Measurements from ENCODE around the gene ORC1. TPM values are rescaled to one million over a fixed set of nuclear protein-coding genes. Genes with fewer than 3 reads are reported as not detected.

Gene ORC1
- total RNA-seq, 1 experiment from 2014 or later, result 14.0 TPM

DNA sequence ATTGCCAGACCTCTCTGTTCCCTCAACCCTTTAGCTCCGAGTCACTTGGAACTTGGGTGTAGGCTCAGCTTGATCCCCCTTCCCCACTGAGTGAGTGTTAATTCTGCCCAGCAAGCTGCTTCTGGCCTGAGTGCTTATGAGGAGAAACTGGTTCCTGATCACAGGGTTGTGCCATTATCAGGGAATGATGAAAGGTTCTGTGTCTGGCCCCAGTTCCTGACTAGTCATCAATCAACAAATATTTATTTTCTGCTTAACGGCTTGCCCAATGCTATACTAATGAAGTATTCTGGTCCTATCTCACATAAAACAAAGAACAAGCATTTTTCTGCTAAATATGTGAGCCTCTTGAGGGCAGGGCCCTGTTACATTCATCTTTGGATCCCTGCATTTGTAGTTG lies 59.0 kb downstream of the ORC1 start:
- TF ChIP-seq, protein P1, sequence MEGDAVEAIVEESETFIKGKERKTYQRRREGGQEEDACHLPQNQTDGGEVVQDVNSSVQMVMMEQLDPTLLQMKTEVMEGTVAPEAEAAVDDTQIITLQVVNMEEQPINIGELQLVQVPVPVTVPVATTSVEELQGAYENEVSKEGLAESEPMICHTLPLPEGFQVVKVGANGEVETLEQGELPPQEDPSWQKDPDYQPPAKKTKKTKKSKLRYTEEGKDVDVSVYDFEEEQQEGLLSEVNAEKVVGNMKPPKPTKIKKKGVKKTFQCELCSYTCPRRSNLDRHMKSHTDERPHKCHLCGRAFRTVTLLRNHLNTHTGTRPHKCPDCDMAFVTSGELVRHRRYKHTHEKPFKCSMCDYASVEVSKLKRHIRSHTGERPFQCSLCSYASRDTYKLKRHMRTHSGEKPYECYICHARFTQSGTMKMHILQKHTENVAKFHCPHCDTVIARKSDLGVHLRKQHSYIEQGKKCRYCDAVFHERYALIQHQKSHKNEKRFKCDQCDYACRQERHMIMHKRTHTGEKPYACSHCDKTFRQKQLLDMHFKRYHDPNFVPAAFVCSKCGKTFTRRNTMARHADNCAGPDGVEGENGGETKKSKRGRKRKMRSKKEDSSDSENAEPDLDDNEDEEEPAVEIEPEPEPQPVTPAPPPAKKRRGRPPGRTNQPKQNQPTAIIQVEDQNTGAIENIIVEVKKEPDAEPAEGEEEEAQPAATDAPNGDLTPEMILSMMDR (IDR thresholded peaks at IDR 0.05; ENCODE audit: insufficient read depth in 1 of 2, low read depth in 1 of 2, low read length in 1 of 2, severe bottlenecking in 1 of 2, unreplicated experiment in 1 of 2), result no peak
- ChIA-PET POLR2A (no interaction called here), CTCF (no interaction called here)
- DNase-seq, result no peak
- Histone ChIP-seq H3K4me3 (ENCODE audit: low read depth, low read length) (no peak overlapping the region), H3K4me1 (no peaks in the 10 kb centered on the region), H3K27me3 (replicated peaks; ENCODE audit: control insufficient read depth, insufficient read depth, low read length) (no peaks in the 10 kb centered on the region), H3K36me3 (ENCODE audit: control insufficient read depth, insufficient read depth, low read length) (no peaks in the 10 kb centered on the region), H3K9me3 (no peaks in the 10 kb centered on the region)
- Mint-ChIP-seq H3K27me3 (ENCODE audit: insufficient read depth, unreplicated experiment) (no peaks in the 10 kb centered on the region), H3K27ac (ENCODE audit: unreplicated experiment) (no peak overlapping the region), H3K4me3 (ENCODE audit: unreplicated experiment) (no peak overlapping the region), H3K4me1 (ENCODE audit: low read depth, unreplicated experiment) (no peaks in the 10 kb centered on the region), H3K36me3 (ENCODE audit: insufficient read depth, unreplicated experiment) (peaks cover 19% of the 10 kb centered on the region), H3K9me3 (ENCODE audit: unreplicated experiment) (no peaks in the 10 kb centered on the region)
- intact Hi-C loops (cut with micrococcal nuclease; ENCODE audit: unreplicated experiment), result no loop called here
- no TSS peak for BruUV-seq (replicated peaks)

DNA sequence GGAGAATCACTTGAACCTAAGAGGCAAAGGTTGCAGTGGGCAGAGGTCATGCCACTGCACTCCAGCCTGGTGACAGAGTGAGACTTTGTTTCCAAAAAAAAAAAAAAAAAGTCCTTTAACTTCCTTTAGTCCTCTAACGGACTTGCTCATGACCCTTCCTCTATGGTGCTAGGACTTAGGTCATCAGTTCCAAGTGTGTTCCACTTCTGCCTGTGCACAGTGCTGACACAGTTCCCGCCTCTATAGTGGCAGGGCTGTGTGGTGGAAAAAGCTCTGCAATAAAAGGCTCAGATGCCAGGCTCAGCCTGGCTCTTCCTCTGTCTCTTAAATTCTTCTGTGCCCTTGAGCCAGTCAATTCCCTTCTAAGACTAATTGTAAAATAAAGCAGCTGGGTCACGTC lies 60.2 kb downstream of the ORC1 start:
- BruUV-seq (replicated peaks), result no TSS peak
- intact Hi-C loops (cut with micrococcal nuclease; ENCODE audit: unreplicated experiment), result no loop called here
- Histone ChIP-seq H3K4me1 (no peaks in the 10 kb centered on the region), H3K36me3 (ENCODE audit: control insufficient read depth, insufficient read depth, low read length) (no peaks in the 10 kb centered on the region), H3K27me3 (replicated peaks; ENCODE audit: control insufficient read depth, insufficient read depth, low read length) (no peaks in the 10 kb centered on the region), H3K4me3 (ENCODE audit: low read depth, low read length) (no peak overlapping the region), H3K9me3 (no peaks in the 10 kb centered on the region)
- POLR2A ChIA-PET, result no interaction called here
- no peaks in the 10 kb centered on the region for H3K27me3 Mint-ChIP-seq (ENCODE audit: insufficient read depth, unreplicated experiment)
- no peak for DNase-seq
- CTCF ChIA-PET, result no interaction called here
- no peaks in the 10 kb centered on the region for H3K4me1 Mint-ChIP-seq (ENCODE audit: low read depth, unreplicated experiment)
- no peak overlapping the region for H3K4me3 Mint-ChIP-seq (ENCODE audit: unreplicated experiment)
- TF ChIP-seq, protein P1 (IDR thresholded peaks at IDR 0.05; ENCODE audit: insufficient read depth in 1 of 2, low read depth in 1 of 2, low read length in 1 of 2, severe bottlenecking in 1 of 2, unreplicated experiment in 1 of 2), result no peak
- no peak overlapping the region for H3K27ac Mint-ChIP-seq (ENCODE audit: unreplicated experiment)
- H3K9me3 Mint-ChIP-seq (ENCODE audit: unreplicated experiment), result no peaks in the 10 kb centered on the region
- H3K36me3 Mint-ChIP-seq (ENCODE audit: insufficient read depth, unreplicated experiment), result peaks cover 15% of the 10 kb centered on the region

DNA sequence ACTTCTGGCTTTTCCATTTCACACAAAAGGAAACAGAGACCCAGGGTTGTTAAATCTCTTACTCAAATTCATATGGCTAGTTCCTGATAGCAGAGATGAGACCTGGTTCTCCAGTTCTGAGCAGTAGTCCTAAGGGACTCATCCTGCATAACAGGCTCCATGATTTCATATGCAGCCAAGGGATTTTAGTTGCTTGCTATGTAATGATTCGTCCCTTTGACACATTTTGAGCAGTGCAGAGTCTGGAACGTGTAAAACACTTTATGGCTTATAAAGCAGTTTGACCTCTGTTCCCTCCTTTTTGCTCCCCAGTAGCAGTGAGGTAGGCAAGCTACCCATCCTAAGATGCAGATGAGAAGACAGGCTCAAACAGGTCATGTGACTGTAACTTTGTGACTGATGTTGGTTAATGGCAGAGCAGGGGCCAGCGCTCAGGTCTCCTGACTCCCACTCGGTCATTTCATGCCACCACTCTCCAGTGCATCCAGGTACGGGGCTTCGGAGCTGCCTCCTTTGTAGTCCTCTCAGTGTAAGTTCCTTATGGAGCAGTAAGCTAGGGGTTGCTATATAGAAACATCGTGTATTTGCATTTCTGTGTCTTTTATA lies 62.5 kb downstream of the ORC1 start:
- Mint-ChIP-seq H3K4me3 (ENCODE audit: unreplicated experiment) (no peak overlapping the region), H3K27ac (ENCODE audit: unreplicated experiment) (no peak overlapping the region), H3K27me3 (ENCODE audit: insufficient read depth, unreplicated experiment) (no peaks in the 10 kb centered on the region), H3K4me1 (ENCODE audit: low read depth, unreplicated experiment) (no peaks in the 10 kb centered on the region), H3K36me3 (ENCODE audit: insufficient read depth, unreplicated experiment) (peaks cover under 1% of the 10 kb centered on the region), H3K9me3 (ENCODE audit: unreplicated experiment) (no peaks in the 10 kb centered on the region)
- BruUV-seq (replicated peaks), result no TSS peak
- ChIA-PET CTCF (interaction anchor here (0.6 kb wide), 1 partner anchor 41 kb away, joined by 3 read pairs; no protein-coding TSS in a partner anchor), POLR2A (no interaction called here)
- Histone ChIP-seq H3K9me3 (no peaks in the 10 kb centered on the region), H3K27me3 (replicated peaks; ENCODE audit: control insufficient read depth, insufficient read depth, low read length) (no peaks in the 10 kb centered on the region), H3K36me3 (ENCODE audit: control insufficient read depth, insufficient read depth, low read length) (no peaks in the 10 kb centered on the region), H3K4me3 (ENCODE audit: low read depth, low read length) (no peak overlapping the region), H3K4me1 (no peaks in the 10 kb centered on the region)
- intact Hi-C loops (cut with micrococcal nuclease; ENCODE audit: unreplicated experiment), result no loop called here
- TF ChIP-seq, protein P1 (IDR thresholded peaks at IDR 0.05; ENCODE audit: insufficient read depth in 1 of 2, low read depth in 1 of 2, low read length in 1 of 2, severe bottlenecking in 1 of 2, unreplicated experiment in 1 of 2), result no peak
- no peak for DNase-seq
